Fibroblast of mammary gland (primary cell): Measurements from ENCODE around the gene TTLL12.

Experiments
- DNase-seq: peaks from one replicate; pipeline ENCODE4 v3.0.0-alpha.2; 2010; ENCODE audit warnings: low read depth
- H3K4me3 ChIP-seq: 2 replicates; pipeline ENCODE4 v1.5.1; 2011; ENCODE audit warnings: low read depth, mild to moderate bottlenecking, low read length, moderate library complexity; ENCODE audit not compliant: control insufficient read depth
- TF ChIP-seq, protein P1 (sequence below): conservative IDR thresholded peaks from 2 replicates; pipeline ENCODE4 v1.5.1; 2011; ENCODE audit warnings: low read depth, low read length, inconsistent platforms; ENCODE audit not compliant: control insufficient read depth, insufficient read depth

TTLL12 gene

DNA sequence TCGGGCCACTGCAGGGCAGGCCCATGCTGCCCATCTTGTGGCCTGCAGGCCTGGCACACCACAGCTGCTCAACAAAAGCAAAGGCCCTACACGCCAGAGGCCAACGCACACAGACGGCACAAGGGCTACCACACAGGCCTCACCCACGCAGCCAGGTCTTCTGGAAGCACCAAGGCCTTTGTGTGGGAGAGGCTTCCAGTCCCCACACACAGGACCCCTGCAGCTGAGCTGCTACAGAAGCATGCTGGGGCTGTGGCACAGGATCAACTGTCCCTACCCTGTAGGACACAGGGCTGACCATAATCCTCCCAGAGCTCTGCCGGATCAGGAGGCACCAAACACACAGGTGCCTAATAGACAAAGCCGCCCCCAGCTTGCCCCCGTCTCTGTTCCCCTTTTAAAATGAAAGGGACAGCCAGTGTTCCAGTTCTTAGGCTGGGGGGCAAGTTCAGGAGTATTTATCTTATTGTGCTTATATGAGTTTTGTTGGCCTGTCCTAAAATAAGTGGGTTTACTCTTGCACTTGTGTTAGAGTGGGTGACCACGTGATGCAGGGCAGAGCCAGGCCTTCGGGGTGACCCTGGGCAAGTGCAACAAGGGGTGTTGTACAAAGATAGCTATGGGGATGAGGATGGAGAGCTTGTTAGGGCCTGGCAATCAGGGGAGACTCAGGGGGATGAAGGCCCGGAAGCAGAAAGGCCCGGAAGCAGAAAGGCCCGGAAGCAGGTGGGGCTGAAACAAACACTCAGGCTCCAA lies 5.4 kb downstream of the TTLL12 start:
- DNase-seq: no peak
- H3K4me3 ChIP-seq: no peak overlapping the region
- TF ChIP-seq, protein P1, sequence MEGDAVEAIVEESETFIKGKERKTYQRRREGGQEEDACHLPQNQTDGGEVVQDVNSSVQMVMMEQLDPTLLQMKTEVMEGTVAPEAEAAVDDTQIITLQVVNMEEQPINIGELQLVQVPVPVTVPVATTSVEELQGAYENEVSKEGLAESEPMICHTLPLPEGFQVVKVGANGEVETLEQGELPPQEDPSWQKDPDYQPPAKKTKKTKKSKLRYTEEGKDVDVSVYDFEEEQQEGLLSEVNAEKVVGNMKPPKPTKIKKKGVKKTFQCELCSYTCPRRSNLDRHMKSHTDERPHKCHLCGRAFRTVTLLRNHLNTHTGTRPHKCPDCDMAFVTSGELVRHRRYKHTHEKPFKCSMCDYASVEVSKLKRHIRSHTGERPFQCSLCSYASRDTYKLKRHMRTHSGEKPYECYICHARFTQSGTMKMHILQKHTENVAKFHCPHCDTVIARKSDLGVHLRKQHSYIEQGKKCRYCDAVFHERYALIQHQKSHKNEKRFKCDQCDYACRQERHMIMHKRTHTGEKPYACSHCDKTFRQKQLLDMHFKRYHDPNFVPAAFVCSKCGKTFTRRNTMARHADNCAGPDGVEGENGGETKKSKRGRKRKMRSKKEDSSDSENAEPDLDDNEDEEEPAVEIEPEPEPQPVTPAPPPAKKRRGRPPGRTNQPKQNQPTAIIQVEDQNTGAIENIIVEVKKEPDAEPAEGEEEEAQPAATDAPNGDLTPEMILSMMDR: no peak

DNA sequence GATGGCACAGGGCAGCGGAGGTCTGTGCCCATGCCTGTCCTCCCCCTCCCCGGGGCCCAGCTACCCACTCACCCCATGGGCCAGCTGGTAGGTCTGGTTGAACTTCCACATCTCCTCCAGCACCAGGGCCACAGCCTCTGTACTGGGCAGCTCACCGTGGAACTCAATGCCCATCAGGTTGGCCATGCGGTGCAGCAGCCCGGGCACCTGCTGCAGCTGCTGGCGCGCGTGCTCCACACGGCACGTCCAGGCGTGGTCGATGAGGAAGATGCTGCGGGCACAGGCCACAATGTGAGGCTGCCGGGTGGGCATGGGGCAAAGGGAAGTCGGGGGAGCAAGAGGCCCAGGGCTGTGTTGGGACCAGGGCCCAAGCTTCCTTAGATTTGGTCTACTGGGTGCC lies 6.3 kb downstream of the TTLL12 start:
- no peak for DNase-seq
- TF ChIP-seq, protein P1: no peak
- H3K4me3 ChIP-seq: no peak overlapping the region

DNA sequence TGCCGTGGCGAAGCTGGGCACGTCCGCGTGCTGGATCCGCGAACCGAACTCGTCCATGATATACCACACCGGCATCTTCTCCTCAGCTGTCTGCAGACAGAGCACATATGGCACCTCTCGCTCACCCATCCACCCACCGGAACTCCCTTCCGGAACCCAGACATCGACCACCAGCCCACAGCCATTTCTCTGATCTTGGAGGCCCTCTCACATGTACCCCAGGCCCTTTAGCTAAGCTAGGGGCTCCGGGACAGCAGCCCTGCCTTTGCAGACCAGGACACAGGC lies 7.1 kb downstream of the TTLL12 start:
- TF ChIP-seq, protein P1: no peak
- H3K4me3 ChIP-seq: no peak overlapping the region
- DNase-seq: no peak

DNA sequence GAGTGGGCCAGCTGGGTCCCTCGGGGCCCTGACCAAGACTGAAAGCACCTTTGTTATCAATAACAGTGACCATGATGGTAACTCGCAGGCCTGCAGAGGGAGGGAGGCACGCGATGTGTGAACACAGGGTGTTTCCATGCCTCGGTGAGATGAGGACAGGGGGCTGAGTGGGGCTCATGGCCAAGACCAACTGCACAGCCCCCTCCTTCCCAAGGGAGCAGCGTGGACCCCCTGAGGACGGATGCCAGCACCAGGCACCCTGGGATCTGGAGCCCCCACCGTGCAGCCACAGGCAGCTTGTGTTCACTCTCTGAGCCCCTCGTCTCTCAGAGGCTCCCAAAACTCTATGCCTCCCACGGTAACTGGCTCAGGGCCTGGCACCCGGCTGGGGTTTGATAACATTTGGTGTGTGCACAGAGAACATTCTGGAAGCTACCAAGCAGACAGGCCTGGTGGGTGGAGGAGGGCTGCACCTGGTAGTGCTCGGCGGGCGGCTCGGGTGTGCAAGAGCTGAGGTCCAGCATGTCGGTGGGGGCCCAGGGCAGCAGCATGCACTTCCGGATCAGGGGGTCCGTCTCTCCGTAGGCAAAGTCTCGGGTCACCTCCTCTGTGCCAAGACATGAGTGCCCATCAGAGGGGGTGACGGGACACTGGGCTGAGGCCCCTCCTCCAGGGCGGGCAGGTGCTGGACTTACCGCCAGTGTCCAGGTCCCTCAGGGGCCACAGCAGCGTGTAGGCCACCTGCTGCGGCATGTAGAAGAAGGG lies 7.6 kb downstream of the TTLL12 start:
- TF ChIP-seq, protein P1: no peak
- no peak overlapping the region for H3K4me3 ChIP-seq
- no peak for DNase-seq

DNA sequence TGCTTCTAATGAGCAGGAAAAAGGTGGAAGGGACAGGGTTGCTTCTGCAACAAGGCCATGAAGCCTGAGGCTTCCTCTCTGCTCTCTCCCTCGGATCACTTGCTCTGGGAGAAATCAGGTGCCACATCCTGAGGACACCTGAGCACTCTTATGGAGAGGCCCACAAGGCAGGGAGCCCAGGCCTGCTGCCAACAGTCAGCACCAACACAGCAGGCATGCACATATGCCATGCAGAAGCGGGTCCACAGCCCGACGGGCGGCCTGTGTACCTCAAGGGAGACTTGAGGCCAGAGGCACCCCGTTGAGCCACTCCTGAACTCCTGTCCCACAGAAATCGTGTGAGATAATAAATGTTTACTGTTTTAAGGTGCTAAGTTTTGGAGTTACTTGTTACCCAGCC lies 9.5 kb downstream of the TTLL12 start:
- H3K4me3 ChIP-seq: no peak overlapping the region
- no peak for DNase-seq
- TF ChIP-seq, protein P1: no peak

DNA sequence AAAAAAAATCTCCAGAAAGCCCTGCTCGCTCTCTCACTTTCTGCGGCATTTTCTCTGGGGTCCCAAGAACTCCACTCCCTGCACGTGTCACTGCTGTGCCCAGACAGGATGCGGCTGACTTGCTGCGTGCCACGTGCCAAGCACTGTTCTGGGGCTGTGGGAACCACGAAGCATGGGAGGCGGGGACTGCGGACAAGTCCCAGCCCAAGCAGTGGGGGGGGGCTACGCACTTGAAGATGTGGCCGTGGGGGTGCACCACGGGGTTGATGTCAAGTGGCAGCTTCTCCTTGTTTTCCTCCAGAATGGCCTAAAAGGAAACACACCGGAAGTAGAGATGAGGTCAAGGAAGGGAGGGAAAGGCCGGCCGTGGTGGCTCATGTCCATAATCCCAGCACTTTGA lies 10.8 kb downstream of the TTLL12 start:
- H3K4me3 ChIP-seq: no peak overlapping the region
- TF ChIP-seq, protein P1: no peak
- DNase-seq: no peak
